Loucy (cell line): ENCODE results near the gene SNX22.

Experiments
- H2AFZ ChIP-seq: fragments of 200-600 bp; sonication (generic); 2 replicates; pipeline ENCODE4 v1.6.0; 2016; ENCODE audit warnings: antibody characterized with exemption, mild to moderate bottlenecking, low read length, moderate library complexity
- H3F3A ChIP-seq: fragments of 200-600 bp; 2 replicates; pipeline ENCODE4 v1.6.0; 2016; ENCODE audit warnings: antibody characterized with exemption, low read depth, mild to moderate bottlenecking
- H3K27me3 ChIP-seq: fragments of 200-600 bp; sonication (generic); 2 replicates; pipeline ENCODE4 v1.6.1; 2014; ENCODE audit warnings: low read length, mild to moderate bottlenecking; ENCODE audit not compliant: insufficient read depth, poor library complexity, severe bottlenecking
- H3K36me3 ChIP-seq: fragments of 200-600 bp; sonication (generic); 2 replicates; pipeline ENCODE4 v1.6.1; 2016; ENCODE audit warnings: low read length; ENCODE audit not compliant: insufficient read depth
- H3K4me1 ChIP-seq: fragments of 200-600 bp; sonication (generic); 2 replicates; pipeline ENCODE4 v1.5.1; 2014; ENCODE audit warnings: low read length, mild to moderate bottlenecking; ENCODE audit not compliant: insufficient read depth, poor library complexity, severe bottlenecking
- H3K4me2 ChIP-seq: fragments of 200-600 bp; sonication (generic); 2 replicates; pipeline ENCODE4 v1.6.0; 2014; ENCODE audit warnings: antibody characterized with exemption, low read length, low read depth, mild to moderate bottlenecking; ENCODE audit not compliant: poor library complexity, severe bottlenecking
- H3K4me3 ChIP-seq: fragments of 200-600 bp; sonication (generic); 2 replicates; pipeline ENCODE4 v1.5.1; 2014; ENCODE audit warnings: low read length, mild to moderate bottlenecking, mixed read lengths; ENCODE audit not compliant: poor library complexity, severe bottlenecking
- H3K79me2 ChIP-seq: fragments of 200-600 bp; sonication (generic); 2 replicates; pipeline ENCODE4 v1.6.1; 2014; ENCODE audit warnings: low read length; ENCODE audit not compliant: insufficient read depth
- H3K9ac ChIP-seq: fragments of 200-600 bp; sonication (generic); 2 replicates; pipeline ENCODE4 v1.6.0; 2014; ENCODE audit warnings: mild to moderate bottlenecking, low read depth, low read length, moderate library complexity; ENCODE audit not compliant: poor library complexity, severe bottlenecking
- H3K9me2 ChIP-seq: fragments of 200-600 bp; sonication (generic); replicated peaks from 2 replicates; pipeline ENCODE4 v1.6.1; 2016; ENCODE audit warnings: low read depth, low read length, mixed read lengths
- H3K9me3 ChIP-seq: fragments of 200-600 bp; sonication (generic); 2 replicates; pipeline ENCODE4 v1.6.1; 2014; ENCODE audit warnings: mild to moderate bottlenecking, antibody characterized with exemption, low read length, low read depth; ENCODE audit not compliant: insufficient read depth
- H4K20me1 ChIP-seq: fragments of 200-600 bp; sonication (generic); 2 replicates; pipeline ENCODE4 v1.6.0; 2014; ENCODE audit warnings: antibody characterized with exemption, low read length, mild to moderate bottlenecking; ENCODE audit not compliant: insufficient read depth, poor library complexity, severe bottlenecking
- CTCF ChIP-seq: fragments of 200-600 bp; sonication (generic); conservative IDR thresholded peaks from 2 replicates; pipeline ENCODE4 v1.5.1; 2014; ENCODE audit warnings: mild to moderate bottlenecking, antibody characterized with exemption, low read length
- EZH2phosphoT487 ChIP-seq: fragments of 200-600 bp; IDR thresholded peaks from 2 replicates; pipeline ENCODE4 v1.6.1; 2018; ENCODE audit warnings: antibody characterized with exemption, mild to moderate bottlenecking, moderate library complexity, borderline replicate concordance

Gene SNX22

GRCh38 chr15:64193971-64194370 is 42.4 kb downstream of the SNX22 start:
- no peak for TF ChIP-seq EZH2phosphoT487
- TF ChIP-seq CTCF, result no peak
- no peaks in the 10 kb centered on the region for H3K4me1 ChIP-seq
- no peak overlapping the region for H3K9ac ChIP-seq
- no peaks in the 10 kb centered on the region for H3K79me2 ChIP-seq
- no peaks in the 10 kb centered on the region for H3K27me3 ChIP-seq
- no peaks in the 10 kb centered on the region for H3F3A ChIP-seq
- no peaks in the 10 kb centered on the region for H3K9me2 ChIP-seq
- H2AFZ ChIP-seq, result no peak overlapping the region
- H3K36me3 ChIP-seq, result peaks cover 34% of the 10 kb centered on the region; the same call in 1 of the 2 replicates
- H3K4me3 ChIP-seq, result no peak overlapping the region
- no peaks in the 10 kb centered on the region for H4K20me1 ChIP-seq
- no peak overlapping the region for H3K4me2 ChIP-seq
- no peaks in the 10 kb centered on the region for H3K9me3 ChIP-seq

- TF ChIP-seq EZH2phosphoT487 (no peak), CTCF (no peak)
- no peaks in the 10 kb centered on the region for H3K9me2 ChIP-seq
Observed at GRCh38 chr15:64197425-64197824, 45.9 kb downstream of the SNX22 start.

GRCh38 chr15:64205202-64205601 is 53.7 kb downstream of the SNX22 start:
- H3K9ac ChIP-seq, result no peak overlapping the region
- H2AFZ ChIP-seq, result no peak overlapping the region
- no peaks in the 10 kb centered on the region for H3K9me2 ChIP-seq
- peaks cover 55% of the 10 kb centered on the region; the same call in 1 of the 2 replicates for H3K36me3 ChIP-seq
- no peaks in the 10 kb centered on the region for H3K27me3 ChIP-seq
- H3K4me1 ChIP-seq, result peaks cover 13% of the 10 kb centered on the region
- TF ChIP-seq CTCF, result no peak
- no peak for TF ChIP-seq EZH2phosphoT487
- H3K4me3 ChIP-seq, result no peak overlapping the region
- no peaks in the 10 kb centered on the region for H3K9me3 ChIP-seq
- no peak overlapping the region for H3K4me2 ChIP-seq
- no peaks in the 10 kb centered on the region for H3F3A ChIP-seq
- H3K79me2 ChIP-seq, result peaks cover 8% of the 10 kb centered on the region; the same call in 1 of the 2 replicates
- H4K20me1 ChIP-seq, result no peaks in the 10 kb centered on the region

More at GRCh38 chr15:64197425-64197824, 45.9 kb downstream of the SNX22 start:
- H3K9me3 ChIP-seq, result no peaks in the 10 kb centered on the region
- H2AFZ ChIP-seq, result no peak overlapping the region
- H3K9ac ChIP-seq, result no peak overlapping the region
- H3K27me3 ChIP-seq, result no peaks in the 10 kb centered on the region
- no peaks in the 10 kb centered on the region for H4K20me1 ChIP-seq
- H3K79me2 ChIP-seq, result no peaks in the 10 kb centered on the region
- peaks cover 31% of the 10 kb centered on the region; the same call in 1 of the 2 replicates for H3K36me3 ChIP-seq
- H3K4me2 ChIP-seq, result no peak overlapping the region
- no peaks in the 10 kb centered on the region for H3K4me1 ChIP-seq
- no peaks in the 10 kb centered on the region for H3F3A ChIP-seq
- no peak overlapping the region for H3K4me3 ChIP-seq
